ENCODE results near the gene TRPM1.

TRPM1 gene

DNA sequence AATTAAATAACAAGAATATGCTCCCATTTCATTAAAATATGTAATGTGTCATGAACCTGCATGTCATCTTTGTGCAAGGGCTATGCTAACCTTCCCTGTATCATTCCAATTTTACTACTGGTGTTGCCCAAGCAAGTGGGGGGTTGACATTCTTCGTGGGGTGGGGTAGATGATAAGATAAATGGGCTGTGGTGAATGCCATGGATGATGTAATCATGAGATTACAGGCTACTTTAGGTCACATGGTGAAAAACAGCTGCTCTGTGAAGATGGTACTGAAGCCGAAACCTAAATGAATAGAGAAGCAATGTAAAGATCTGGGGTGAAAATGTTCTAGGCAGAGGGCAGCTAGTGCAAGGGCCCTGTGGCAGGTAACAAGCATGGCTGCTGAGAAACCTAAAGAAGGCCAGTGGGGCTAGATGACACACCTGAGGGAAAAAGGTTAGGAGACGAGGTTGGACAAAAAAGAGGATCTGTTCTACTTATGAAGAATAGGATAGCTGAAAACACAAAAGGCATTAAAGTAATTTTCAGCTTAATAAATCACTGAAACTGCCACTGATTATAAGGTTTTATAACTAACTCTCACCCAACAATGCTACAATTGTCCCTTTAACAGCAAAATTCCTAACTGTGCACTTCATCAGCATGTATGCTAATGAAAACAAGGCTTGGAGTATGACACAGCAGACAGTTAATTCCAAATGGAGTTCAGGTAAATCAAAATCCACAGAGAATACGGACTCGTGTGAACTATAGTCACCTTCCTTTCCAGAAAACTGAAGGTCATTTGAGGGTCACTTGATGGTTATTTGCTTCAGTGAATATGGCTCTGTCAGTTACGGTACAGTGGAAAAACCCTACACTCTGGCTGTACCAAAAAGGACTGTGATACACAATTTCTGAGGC is 145.1 kb downstream of the TRPM1 start:
- TF ChIP-seq, protein P1, sequence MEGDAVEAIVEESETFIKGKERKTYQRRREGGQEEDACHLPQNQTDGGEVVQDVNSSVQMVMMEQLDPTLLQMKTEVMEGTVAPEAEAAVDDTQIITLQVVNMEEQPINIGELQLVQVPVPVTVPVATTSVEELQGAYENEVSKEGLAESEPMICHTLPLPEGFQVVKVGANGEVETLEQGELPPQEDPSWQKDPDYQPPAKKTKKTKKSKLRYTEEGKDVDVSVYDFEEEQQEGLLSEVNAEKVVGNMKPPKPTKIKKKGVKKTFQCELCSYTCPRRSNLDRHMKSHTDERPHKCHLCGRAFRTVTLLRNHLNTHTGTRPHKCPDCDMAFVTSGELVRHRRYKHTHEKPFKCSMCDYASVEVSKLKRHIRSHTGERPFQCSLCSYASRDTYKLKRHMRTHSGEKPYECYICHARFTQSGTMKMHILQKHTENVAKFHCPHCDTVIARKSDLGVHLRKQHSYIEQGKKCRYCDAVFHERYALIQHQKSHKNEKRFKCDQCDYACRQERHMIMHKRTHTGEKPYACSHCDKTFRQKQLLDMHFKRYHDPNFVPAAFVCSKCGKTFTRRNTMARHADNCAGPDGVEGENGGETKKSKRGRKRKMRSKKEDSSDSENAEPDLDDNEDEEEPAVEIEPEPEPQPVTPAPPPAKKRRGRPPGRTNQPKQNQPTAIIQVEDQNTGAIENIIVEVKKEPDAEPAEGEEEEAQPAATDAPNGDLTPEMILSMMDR (IDR thresholded peaks at IDR 0.05; ENCODE audit: extremely low read depth, missing control alignments) = no peak
- DNase-seq (ENCODE audit: low spot score) = no peak

DNA sequence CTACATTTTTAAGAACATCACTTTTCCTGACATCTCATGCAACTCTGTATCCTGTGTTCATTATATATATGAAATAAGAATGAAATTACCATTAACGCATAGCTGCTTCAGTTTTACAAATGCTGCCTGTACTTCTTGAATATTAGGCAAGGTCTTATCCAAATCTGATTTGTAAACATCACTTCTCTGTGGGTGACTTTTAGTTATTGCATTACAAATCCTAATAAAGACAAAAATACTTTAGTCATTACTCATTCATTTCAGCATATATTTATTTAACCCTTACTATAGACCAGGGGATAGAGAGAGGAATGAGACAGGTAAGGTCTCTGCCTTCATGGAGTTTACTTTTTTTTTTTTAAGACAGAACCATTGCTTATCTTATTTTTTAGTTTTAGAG is 146.9 kb downstream of the TRPM1 start:
- DNase-seq (ENCODE audit: low spot score) = no peak
- TF ChIP-seq, protein P1 (IDR thresholded peaks at IDR 0.05; ENCODE audit: extremely low read depth, missing control alignments) = no peak

DNA sequence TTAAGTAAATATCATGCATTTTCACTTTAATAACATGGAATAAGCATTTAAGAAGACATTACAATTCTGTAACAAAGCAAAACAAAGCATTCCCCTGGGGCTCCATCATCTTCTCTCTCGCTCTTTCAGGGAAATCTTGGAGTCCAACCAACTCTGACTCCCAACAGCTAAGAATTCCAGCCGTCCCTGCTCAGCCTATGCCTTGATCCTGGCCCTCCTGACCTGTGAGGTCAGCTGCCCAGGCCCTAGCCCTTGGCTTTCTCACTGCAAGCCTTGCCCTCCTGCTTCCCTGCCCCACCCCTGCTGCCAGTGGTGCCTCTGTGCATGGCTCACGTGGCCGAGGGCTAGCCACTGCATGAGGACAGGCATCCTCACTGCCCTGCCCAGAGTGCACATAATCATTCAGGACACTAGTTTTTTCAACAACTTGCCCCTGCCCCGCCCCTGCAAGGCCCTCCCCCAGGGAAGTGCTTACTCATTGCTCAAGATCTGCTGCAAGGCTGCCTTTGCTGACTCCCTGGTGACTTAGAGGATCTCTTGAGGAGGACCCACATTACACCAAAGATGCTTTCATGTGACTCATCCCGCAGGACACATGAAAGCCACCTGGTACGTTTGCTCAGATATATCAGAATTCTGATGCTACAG is 147.7 kb downstream of the TRPM1 start:
- TF ChIP-seq, protein P1 (IDR thresholded peaks at IDR 0.05; ENCODE audit: extremely low read depth, missing control alignments) = no peak
- DNase-seq (ENCODE audit: low spot score) = no peak

DNA sequence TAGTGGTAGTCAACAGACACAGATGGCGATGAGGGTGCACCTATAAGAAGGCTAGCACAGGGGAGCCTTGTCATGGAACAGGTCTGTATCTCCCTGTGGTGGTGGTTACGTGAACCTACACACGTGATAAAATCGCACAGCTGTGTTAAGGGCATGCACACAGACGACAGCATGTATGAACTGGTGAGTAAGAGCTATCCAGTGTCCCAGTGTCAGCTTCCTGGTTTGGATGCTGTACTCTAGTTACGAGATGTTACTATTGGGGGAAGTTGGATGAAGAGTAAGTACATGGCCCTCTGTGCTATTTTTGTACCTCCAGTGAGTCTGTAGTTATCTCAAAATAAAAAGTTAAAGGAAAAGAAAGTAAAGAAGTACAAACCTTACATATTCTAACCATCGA is 148.3 kb downstream of the TRPM1 start:
- TF ChIP-seq, protein P1 (IDR thresholded peaks at IDR 0.05; ENCODE audit: extremely low read depth, missing control alignments) = no peak
- no peak for DNase-seq (ENCODE audit: low spot score)

Data from GM20000 (cell line).